IPS-15b (cell line): ENCODE results near the gene OTUD7B.
A peak's percentile ranks its signal among the peaks of the same experiment; 100 is the strongest.
"Not testable (repeated sequence)": the region's sequence is repeated elsewhere in the genome, so short reads cannot be mapped to it uniquely, and the experiment has no call there.

Source experiments
- H3K27me3 ChIP-seq: one replicate; pipeline ENCODE4 v1.6.1; 2013; ENCODE audit warnings: low read length; ENCODE audit not compliant: control insufficient read depth, insufficient read depth
- H3K36me3 ChIP-seq: one replicate; pipeline ENCODE4 v1.6.1; 2013; ENCODE audit warnings: low read length; ENCODE audit not compliant: control insufficient read depth, insufficient read depth
- H3K4me1 ChIP-seq: one replicate; pipeline ENCODE4 v1.6.1; 2013; ENCODE audit warnings: mild to moderate bottlenecking, low read length; ENCODE audit not compliant: control insufficient read depth, insufficient read depth
- H3K4me3 ChIP-seq: one replicate; pipeline ENCODE4 v1.5.1; 2013; ENCODE audit warnings: low read depth, low read length
- H3K9ac ChIP-seq: one replicate; pipeline ENCODE4 v1.6.1; 2013; ENCODE audit warnings: low read depth, mild to moderate bottlenecking, low read length
- H3K9me3 ChIP-seq: one replicate; pipeline ENCODE4 v1.6.1; 2013; ENCODE audit warnings: mild to moderate bottlenecking, low read length; ENCODE audit not compliant: control insufficient read depth, insufficient read depth

OTUD7B gene

DNA sequence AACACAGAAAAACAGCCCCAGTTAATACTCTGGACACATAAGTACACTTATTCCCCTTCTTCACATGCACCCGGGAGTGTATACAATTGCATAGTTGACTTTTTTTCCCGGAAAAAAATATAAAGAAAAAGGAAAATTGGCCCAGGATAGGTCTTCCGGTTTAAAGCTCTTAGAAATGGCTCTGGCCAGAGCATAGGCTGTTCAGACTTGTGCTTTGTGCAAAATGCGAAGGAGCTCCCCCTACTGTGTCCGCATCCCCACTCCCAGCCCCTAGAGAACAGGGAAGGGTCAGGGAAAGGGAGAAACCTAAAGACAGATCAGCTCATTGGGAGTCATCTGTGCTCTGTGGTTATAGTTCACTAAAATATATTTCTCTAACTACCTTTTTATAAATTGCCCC lies 68.3 kb downstream of the OTUD7B start:
- H3K4me3 ChIP-seq, result no peak overlapping the region
- H3K9ac ChIP-seq, result no peak overlapping the region
- H3K4me1 ChIP-seq, result peaks cover 12% of the 10 kb centered on the region
- H3K27me3 ChIP-seq, result no peaks in the 10 kb centered on the region
- peaks cover 17% of the 10 kb centered on the region for H3K36me3 ChIP-seq
- H3K9me3 ChIP-seq, result no peaks in the 10 kb centered on the region

- peaks cover 16% of the 10 kb centered on the region for H3K4me1 ChIP-seq
- H3K27me3 ChIP-seq, result no peaks in the 10 kb centered on the region
- H3K36me3 ChIP-seq, result peaks cover 17% of the 10 kb centered on the region
- no peaks in the 10 kb centered on the region for H3K9me3 ChIP-seq
- no peak overlapping the region for H3K9ac ChIP-seq
- no peak overlapping the region for H3K4me3 ChIP-seq
Measured at GRCh38 chr1:149940427-149940826, 70.1 kb downstream of the OTUD7B start.

DNA sequence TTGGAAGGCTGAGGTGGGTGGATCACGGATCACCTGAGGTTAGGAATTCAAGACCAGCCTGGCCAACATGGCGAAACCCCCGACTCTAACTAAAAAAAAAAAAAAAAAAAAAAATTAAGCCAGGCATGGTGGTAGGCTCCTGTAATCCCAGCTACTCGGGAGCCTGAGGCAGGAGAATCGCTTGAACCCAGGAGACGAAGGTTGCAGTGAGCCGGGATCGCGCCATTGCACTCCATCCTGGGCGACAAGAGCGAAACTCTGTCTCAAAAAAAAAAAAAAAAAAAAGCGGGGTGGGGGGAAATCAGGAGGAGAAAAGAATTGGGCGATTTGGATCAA lies 71.9 kb downstream of the OTUD7B start:
- not testable (repeated sequence) for H3K36me3 ChIP-seq, H3K9ac ChIP-seq, H3K9me3 ChIP-seq, H3K27me3 ChIP-seq
- Histone ChIP-seq H3K4me3 (peak overlapping the region; percentile 15), H3K4me1 (peaks cover 16% of the 10 kb centered on the region)

- Histone ChIP-seq H3K9me3 (no peaks in the 10 kb centered on the region), H3K4me1 (peaks cover 16% of the 10 kb centered on the region), H3K9ac (no peak overlapping the region), H3K4me3 (no peak overlapping the region), H3K36me3 (no peaks in the 10 kb centered on the region), H3K27me3 (no peaks in the 10 kb centered on the region)
Measured at GRCh38 chr1:149937759-149938158, 72.8 kb downstream of the OTUD7B start.

GRCh38 chr1:149936992-149937705 lies 73.4 kb downstream of the OTUD7B start:
- H3K4me3 ChIP-seq, result peak overlapping the region; percentile 38
- no peak overlapping the region for H3K9ac ChIP-seq
- no peaks in the 10 kb centered on the region for H3K9me3 ChIP-seq
- H3K36me3 ChIP-seq, result no peaks in the 10 kb centered on the region
- H3K27me3 ChIP-seq, result no peaks in the 10 kb centered on the region
- H3K4me1 ChIP-seq, result peaks cover 16% of the 10 kb centered on the region

DNA sequence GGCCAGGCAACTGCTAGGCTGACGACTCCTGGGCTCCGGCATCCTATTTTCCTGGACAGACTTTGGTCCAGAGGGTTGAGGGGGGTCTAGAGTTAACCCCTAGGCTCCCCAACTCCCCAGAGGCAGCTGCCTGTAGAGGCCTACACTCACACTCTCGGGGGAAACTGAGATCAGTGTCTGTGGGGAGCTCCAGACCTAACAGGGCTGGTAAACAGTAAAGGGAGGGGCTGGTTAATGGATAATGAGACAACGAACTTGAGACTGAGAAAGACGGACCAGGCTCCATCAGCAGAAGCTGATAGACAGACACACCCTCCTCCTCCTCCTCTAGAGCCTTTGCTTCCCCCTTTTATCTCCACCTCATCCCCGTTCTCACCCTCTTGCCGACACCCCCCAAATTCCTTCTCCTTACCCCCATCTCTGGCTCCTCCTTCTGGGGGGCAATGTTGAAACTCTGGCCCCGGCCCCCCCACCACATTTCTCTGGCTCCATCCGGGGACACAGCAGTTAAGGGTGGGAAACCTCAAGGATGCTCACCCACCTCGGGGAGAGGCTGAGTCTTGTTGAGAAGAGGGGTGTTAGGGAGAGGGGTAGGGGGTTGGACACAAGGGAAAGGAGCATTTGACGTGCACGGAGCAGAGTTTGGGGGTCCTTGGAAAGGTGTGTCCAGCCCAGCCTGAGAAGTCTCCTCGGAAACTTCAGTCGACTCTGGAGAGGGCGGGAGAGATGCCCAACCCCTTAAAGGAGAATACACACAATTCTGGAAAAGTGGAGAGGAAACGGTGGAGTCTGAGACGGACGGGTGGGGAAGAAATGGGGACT lies 74.1 kb downstream of the OTUD7B start, which contains the start of gene MTMR11:
Gene MTMR11 (minus strand): TSS at position 710 of the 822 bp plus-strand sequence. CDS start 232 bp downstream, at position 478.
- Histone ChIP-seq H3K27me3 (no peaks in the 10 kb centered on the region), H3K4me3 (peak within 1 kb of the TSS; percentile 38), H3K9me3 (no peaks in the 10 kb centered on the region), H3K4me1 (peaks cover 16% of the 10 kb centered on the region), H3K9ac (no peak within 1 kb of the TSS), H3K36me3 (no peaks in the 10 kb centered on the region)

GRCh38 chr1:149934356-149934755 lies 76.2 kb downstream of the OTUD7B start:
- Histone ChIP-seq H3K9ac (no peak overlapping the region), H3K9me3 (no peaks in the 10 kb centered on the region), H3K4me3 (no peak overlapping the region), H3K27me3 (no peaks in the 10 kb centered on the region), H3K36me3 (no peaks in the 10 kb centered on the region), H3K4me1 (peaks cover 14% of the 10 kb centered on the region)

GRCh38 chr1:149933208-149933607 lies 77.3 kb downstream of the OTUD7B start:
- H3K9ac ChIP-seq, result no peak overlapping the region
- H3K4me1 ChIP-seq, result peaks cover 17% of the 10 kb centered on the region
- no peaks in the 10 kb centered on the region for H3K36me3 ChIP-seq
- H3K4me3 ChIP-seq, result no peak overlapping the region
- H3K9me3 ChIP-seq, result no peaks in the 10 kb centered on the region
- H3K27me3 ChIP-seq, result no peaks in the 10 kb centered on the region

- Histone ChIP-seq H3K9ac (no peak overlapping the region), H3K4me1 (peaks cover 13% of the 10 kb centered on the region), H3K4me3 (no peak overlapping the region), H3K9me3 (no peaks in the 10 kb centered on the region), H3K36me3 (peaks cover 1% of the 10 kb centered on the region), H3K27me3 (no peaks in the 10 kb centered on the region)
Measured at GRCh38 chr1:149932474-149932873, 78.1 kb downstream of the OTUD7B start.

- peaks cover 6% of the 10 kb centered on the region for H3K36me3 ChIP-seq
Measured at GRCh38 chr1:149931212-149931790, 79.2 kb downstream of the OTUD7B start.

GRCh38 chr1:149929856-149930255 lies 80.7 kb downstream of the OTUD7B start:
- H3K36me3 ChIP-seq, result peaks cover 20% of the 10 kb centered on the region
- no peak overlapping the region for H3K9ac ChIP-seq
- no peak overlapping the region for H3K4me3 ChIP-seq
- no peaks in the 10 kb centered on the region for H3K27me3 ChIP-seq
- H3K9me3 ChIP-seq, result no peaks in the 10 kb centered on the region
- H3K4me1 ChIP-seq, result peaks cover 6% of the 10 kb centered on the region

More at GRCh38 chr1:149931212-149931790, 79.2 kb downstream of the OTUD7B start:
- Histone ChIP-seq H3K9me3 (no peaks in the 10 kb centered on the region), H3K27me3 (no peaks in the 10 kb centered on the region), H3K9ac (no peak overlapping the region), H3K4me1 (peaks cover 6% of the 10 kb centered on the region), H3K4me3 (no peak overlapping the region)

GRCh38 chr1:149928401-149928724 lies 82.2 kb downstream of the OTUD7B start:
- no peaks in the 10 kb centered on the region for H3K9me3 ChIP-seq
- H3K36me3 ChIP-seq, result peaks cover 35% of the 10 kb centered on the region
- peaks cover 6% of the 10 kb centered on the region for H3K4me1 ChIP-seq
- no peaks in the 10 kb centered on the region for H3K27me3 ChIP-seq
- peak overlapping the region; percentile 73 for H3K4me3 ChIP-seq
- peak overlapping the region; percentile 95 for H3K9ac ChIP-seq
